DND-41 (cell line): ENCODE results near the gene MFSD6.
"Not testable (repeated sequence)": the region's sequence is repeated elsewhere in the genome, so short reads cannot be mapped to it uniquely, and the experiment has no call there.

ENCODE experiments used
- EZH2 ChIP-seq: IDR thresholded peaks from 3 replicates; pipeline ENCODE4 v1.6.1; 2012; ENCODE audit warnings: borderline replicate concordance, low read depth, mild to moderate bottlenecking, moderate library complexity, low read length, inconsistent platforms; ENCODE audit not compliant: severe bottlenecking
- TF ChIP-seq, protein P1 (sequence below): IDR thresholded peaks from 2 replicates; pipeline ENCODE4 v1.5.1; 2012; ENCODE audit warnings: borderline replicate concordance, low read length, moderate library complexity, mild to moderate bottlenecking; ENCODE audit not compliant: poor library complexity, severe bottlenecking; ENCODE audit errors: extremely low read depth

DNA sequence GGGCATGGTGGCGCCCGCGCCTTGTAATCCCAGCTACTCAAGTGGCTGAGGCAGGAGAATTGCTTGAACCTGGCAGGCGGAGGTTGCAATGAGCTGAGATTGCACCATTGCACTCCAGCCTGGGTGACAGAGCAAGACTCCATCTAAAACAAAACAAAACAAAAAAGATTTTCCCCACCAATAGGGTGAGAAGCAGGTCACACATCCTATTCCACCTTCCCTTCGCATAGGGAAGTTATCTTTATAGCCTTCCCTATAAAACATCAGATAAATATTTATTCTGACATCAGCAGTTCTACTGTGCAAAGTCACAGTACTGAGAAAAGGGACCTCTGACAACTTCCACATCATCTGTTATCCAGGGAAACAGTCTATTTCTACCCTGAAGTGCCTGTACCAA, 101.7 kb downstream of the MFSD6 start:
- TF ChIP-seq, protein P1, sequence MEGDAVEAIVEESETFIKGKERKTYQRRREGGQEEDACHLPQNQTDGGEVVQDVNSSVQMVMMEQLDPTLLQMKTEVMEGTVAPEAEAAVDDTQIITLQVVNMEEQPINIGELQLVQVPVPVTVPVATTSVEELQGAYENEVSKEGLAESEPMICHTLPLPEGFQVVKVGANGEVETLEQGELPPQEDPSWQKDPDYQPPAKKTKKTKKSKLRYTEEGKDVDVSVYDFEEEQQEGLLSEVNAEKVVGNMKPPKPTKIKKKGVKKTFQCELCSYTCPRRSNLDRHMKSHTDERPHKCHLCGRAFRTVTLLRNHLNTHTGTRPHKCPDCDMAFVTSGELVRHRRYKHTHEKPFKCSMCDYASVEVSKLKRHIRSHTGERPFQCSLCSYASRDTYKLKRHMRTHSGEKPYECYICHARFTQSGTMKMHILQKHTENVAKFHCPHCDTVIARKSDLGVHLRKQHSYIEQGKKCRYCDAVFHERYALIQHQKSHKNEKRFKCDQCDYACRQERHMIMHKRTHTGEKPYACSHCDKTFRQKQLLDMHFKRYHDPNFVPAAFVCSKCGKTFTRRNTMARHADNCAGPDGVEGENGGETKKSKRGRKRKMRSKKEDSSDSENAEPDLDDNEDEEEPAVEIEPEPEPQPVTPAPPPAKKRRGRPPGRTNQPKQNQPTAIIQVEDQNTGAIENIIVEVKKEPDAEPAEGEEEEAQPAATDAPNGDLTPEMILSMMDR: not testable (repeated sequence)
- TF ChIP-seq EZH2: not testable (repeated sequence)
